Measurements from ENCODE around the gene ZNF358.
A peak's percentile ranks its signal among the peaks of the same experiment; 100 is the strongest.

Gene ZNF358

GRCh38 chr19:7489609-7490044, 26.3 kb upstream of the ZNF358 start:
- Histone ChIP-seq H3K9me3 (replicated peaks; ENCODE audit: insufficient read depth, low read length) (no peaks in the 10 kb centered on the region), H3K4me2 (ENCODE audit: low read depth, low read length) (peak overlapping the region; percentile 45; the same call in 1 of the 2 replicates), H3K4me3 (ENCODE audit: low read length) (no peak overlapping the region), H3K27me3 (replicated peaks; ENCODE audit: insufficient read depth, low read length) (peaks cover 86% of the 10 kb centered on the region), H3K9me2 (replicated peaks; ENCODE audit: insufficient read depth, low read length) (no peaks in the 10 kb centered on the region), H3K9ac (ENCODE audit: low read length) (no peak overlapping the region), H3F3A (ENCODE audit: insufficient read depth, low read length) (no peaks in the 10 kb centered on the region), H3K79me2 (ENCODE audit: low read length) (no peaks in the 10 kb centered on the region), H3K36me3 (replicated peaks; ENCODE audit: insufficient read depth, low read length) (no peaks in the 10 kb centered on the region), H3K27ac (ENCODE audit: low read length) (no peak overlapping the region), H3K4me1 (ENCODE audit: low read length) (no peaks in the 10 kb centered on the region), H4K20me1 (ENCODE audit: insufficient read depth, low read length) (no peaks in the 10 kb centered on the region), H2AFZ (ENCODE audit: low read length) (peak overlapping the region; percentile 24; the same call in 1 of the 2 replicates)
- DNase-seq, result no peak
- TF ChIP-seq CTCF (IDR thresholded peaks at IDR 0.05; ENCODE audit: low read length) (no peak), EZH2phosphoT487 (IDR thresholded peaks at IDR 0.05; ENCODE audit: low read length) (no peak), EZH2 (optimal IDR thresholded peaks at IDR 0.05; ENCODE audit: low read depth, low read length) (no peak)

- no peaks in the 10 kb centered on the region for H3K4me1 ChIP-seq (ENCODE audit: low read length)
- no peak overlapping the region for H3K9ac ChIP-seq (ENCODE audit: low read length)
- no peak overlapping the region for H2AFZ ChIP-seq (ENCODE audit: low read length)
- no peak overlapping the region for H3K4me3 ChIP-seq (ENCODE audit: low read length)
- DNase-seq, result no peak
- H3K27ac ChIP-seq (ENCODE audit: low read length), result no peak overlapping the region
- no peaks in the 10 kb centered on the region for H3K9me3 ChIP-seq (replicated peaks; ENCODE audit: insufficient read depth, low read length)
- H3K79me2 ChIP-seq (ENCODE audit: low read length), result no peaks in the 10 kb centered on the region
- no peaks in the 10 kb centered on the region for H4K20me1 ChIP-seq (ENCODE audit: insufficient read depth, low read length)
- H3F3A ChIP-seq (ENCODE audit: insufficient read depth, low read length), result no peaks in the 10 kb centered on the region
- H3K36me3 ChIP-seq (replicated peaks; ENCODE audit: insufficient read depth, low read length), result no peaks in the 10 kb centered on the region
- TF ChIP-seq CTCF (IDR thresholded peaks at IDR 0.05; ENCODE audit: low read length), result no peak
- TF ChIP-seq EZH2 (optimal IDR thresholded peaks at IDR 0.05; ENCODE audit: low read depth, low read length), result no peak
- TF ChIP-seq EZH2phosphoT487 (IDR thresholded peaks at IDR 0.05; ENCODE audit: low read length), result no peak
- peaks cover 86% of the 10 kb centered on the region for H3K27me3 ChIP-seq (replicated peaks; ENCODE audit: insufficient read depth, low read length)
- no peaks in the 10 kb centered on the region for H3K9me2 ChIP-seq (replicated peaks; ENCODE audit: insufficient read depth, low read length)
- no peak overlapping the region for H3K4me2 ChIP-seq (ENCODE audit: low read depth, low read length)
Measured at GRCh38 chr19:7492142-7492541, 23.8 kb upstream of the ZNF358 start.

GRCh38 chr19:7492558-7492957, 23.3 kb upstream of the ZNF358 start:
- Histone ChIP-seq H3K79me2 (ENCODE audit: low read length) (no peaks in the 10 kb centered on the region), H3K9ac (ENCODE audit: low read length) (no peak overlapping the region), H3K4me3 (ENCODE audit: low read length) (no peak overlapping the region), H2AFZ (ENCODE audit: low read length) (no peak overlapping the region), H3K27me3 (replicated peaks; ENCODE audit: insufficient read depth, low read length) (peaks cover 86% of the 10 kb centered on the region), H3K4me1 (ENCODE audit: low read length) (no peaks in the 10 kb centered on the region), H4K20me1 (ENCODE audit: insufficient read depth, low read length) (no peaks in the 10 kb centered on the region), H3K36me3 (replicated peaks; ENCODE audit: insufficient read depth, low read length) (no peaks in the 10 kb centered on the region), H3K9me2 (replicated peaks; ENCODE audit: insufficient read depth, low read length) (no peaks in the 10 kb centered on the region), H3K27ac (ENCODE audit: low read length) (no peak overlapping the region), H3K4me2 (ENCODE audit: low read depth, low read length) (no peak overlapping the region), H3F3A (ENCODE audit: insufficient read depth, low read length) (no peaks in the 10 kb centered on the region), H3K9me3 (replicated peaks; ENCODE audit: insufficient read depth, low read length) (no peaks in the 10 kb centered on the region)
- TF ChIP-seq EZH2 (optimal IDR thresholded peaks at IDR 0.05; ENCODE audit: low read depth, low read length), result no peak
- TF ChIP-seq CTCF (IDR thresholded peaks at IDR 0.05; ENCODE audit: low read length), result no peak
- no peak for TF ChIP-seq EZH2phosphoT487 (IDR thresholded peaks at IDR 0.05; ENCODE audit: low read length)
- DNase-seq, result no peak
